A549 treated with Hydrocortisone at 1 μM for 4 hours (cell line): Measurements from ENCODE around the gene NR5A1. TPM values are rescaled to one million over a fixed set of nuclear protein-coding genes. Genes with fewer than 3 reads are reported as not detected.

ENCODE experiments used
- total RNA-seq: library from RNA; stranded (reverse); fragments of 200-300 nt; extraction: Qiagen RNA extraction; gene quantifications from 5 replicates; pipeline ENCODE4 v1.2.3, GENCODE V29; 2022

The NR5A1 gene
- 0.05 to 0.10 TPM (median 0.07 TPM) in 4 of 5 replicates, not detected in the other for total RNA-seq

DNA sequence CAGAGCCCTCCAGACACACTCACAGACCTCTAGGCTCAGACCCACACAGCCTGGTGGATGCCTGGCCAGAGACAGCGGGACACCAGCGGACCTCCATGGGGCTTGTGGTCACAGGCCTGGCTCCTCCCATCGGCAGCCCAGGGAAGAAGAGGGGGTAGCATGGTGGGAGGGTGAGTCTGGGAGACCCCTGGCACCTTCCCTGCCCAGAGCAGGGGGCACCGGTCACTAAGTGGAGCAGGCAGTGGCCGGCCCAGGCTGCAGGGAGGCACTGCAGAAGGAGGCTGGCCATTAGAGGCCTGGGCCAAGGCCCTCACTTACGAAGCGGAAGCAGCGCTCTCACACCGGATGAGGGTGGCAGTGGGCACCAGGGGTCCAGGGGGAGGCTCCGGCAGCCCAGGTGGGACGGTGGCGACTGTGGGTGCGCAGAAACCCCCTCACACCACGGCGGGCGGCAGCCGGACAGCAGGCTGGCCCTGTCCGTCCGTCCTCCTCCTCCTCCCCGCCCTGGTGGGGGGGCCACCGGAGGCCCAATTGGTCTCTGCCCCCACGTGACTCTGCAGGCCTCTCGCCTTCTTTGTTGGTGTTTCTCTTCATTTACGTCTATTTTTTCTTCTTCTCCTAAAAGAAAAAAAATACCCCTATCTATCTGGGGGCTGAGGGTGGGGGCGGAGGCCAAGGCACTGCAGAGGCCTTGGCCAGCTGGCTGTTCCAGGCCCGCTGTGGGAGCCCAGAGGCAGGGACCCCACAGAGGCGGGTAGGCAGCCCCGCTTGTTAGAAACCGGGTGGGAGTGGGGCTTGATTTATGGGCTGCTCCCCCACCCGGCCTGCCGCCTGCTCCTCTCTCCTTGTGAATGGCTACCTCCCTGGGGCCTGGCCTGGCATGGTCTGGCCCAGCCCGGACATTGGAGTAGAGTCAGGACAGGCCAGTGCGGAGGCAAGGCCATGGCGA lies at the start of gene NR5A1:
Gene NR5A1 (minus strand): TSS at position 469 of the 949 bp plus-strand sequence. CDS start 4,004 bp downstream, outside the sequence.

DNA sequence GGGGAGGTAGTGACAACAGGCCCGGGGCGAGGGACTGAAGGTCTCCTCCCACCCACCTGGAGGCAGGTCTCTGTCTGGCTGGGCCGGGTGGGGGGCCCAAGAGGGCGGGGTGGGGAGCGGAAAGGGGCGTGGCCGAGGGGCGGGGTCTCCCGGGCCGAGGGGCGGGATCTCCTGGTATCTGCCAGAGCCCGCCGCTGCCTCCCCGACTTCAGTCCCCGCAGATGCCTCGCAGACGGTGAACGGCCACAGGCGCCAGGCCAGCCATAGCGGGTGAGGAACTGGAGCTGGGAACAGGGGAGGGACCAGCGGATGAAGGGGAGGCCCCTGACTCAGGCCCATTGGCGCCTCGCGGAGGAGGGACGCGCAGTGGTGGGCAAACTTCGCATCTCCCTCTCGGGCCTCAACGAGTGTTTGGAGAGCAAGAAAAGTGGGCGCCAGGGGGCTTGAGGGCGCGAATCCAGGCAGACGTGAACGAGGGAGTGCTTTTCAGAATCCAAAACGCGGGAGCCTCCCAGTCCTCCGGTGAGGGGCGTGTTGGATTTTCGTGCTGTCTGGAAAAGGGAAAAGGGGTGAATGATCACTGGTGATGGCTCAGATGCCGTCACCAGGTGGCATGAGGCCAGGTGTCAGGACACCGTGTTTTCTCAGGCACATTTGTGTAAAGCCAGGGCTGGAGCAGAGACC lies 56.8 kb downstream of the NR5A1 start, which contains the start of gene ADGRD2:
Gene ADGRD2 (plus strand): TSS at position 211 of the 684 bp plus-strand sequence. CDS start 1,216 bp downstream, outside the sequence.

Other genes with a start within 250 kb of the NR5A1 start
- gene NEK6, start 249.4 kb downstream of the NR5A1 start, total RNA-seq: 54.7 to 71.7 TPM (median 67.6 TPM) in 5 replicates
- gene PSMB7, start 92.0 kb downstream of the NR5A1 start, total RNA-seq: 305 to 327 TPM (median 321 TPM) in 5 replicates
- gene ADGRD2, start 56.9 kb downstream of the NR5A1 start, total RNA-seq: not detected in 5 replicates